ENCODE results near the gene LRP8. TPM values are rescaled to one million over a fixed set of nuclear protein-coding genes. Genes with fewer than 3 reads are reported as not detected.

LRP8 gene
- total and polyA plus RNA-seq, 2 experiments from 2014 or later, result 1.3 to 8.9 TPM

- peaks cover 14% of the 10 kb centered on the region for H3K4me1 ChIP-seq (ENCODE audit: insufficient read depth)
- no peak for TF ChIP-seq EZH2phosphoT487 (IDR thresholded peaks at IDR 0.05; ENCODE audit: insufficient read depth, low read depth)
- TF ChIP-seq EZH2 (IDR thresholded peaks at IDR 0.05; ENCODE audit: insufficient read depth, poor library complexity, severe bottlenecking), result no peak
- H3K27me3 ChIP-seq (replicated peaks; ENCODE audit: insufficient read depth), result no peaks in the 10 kb centered on the region
- no peaks in the 10 kb centered on the region for H3K9me2 ChIP-seq (ENCODE audit: insufficient read depth)
- H3K9ac ChIP-seq, result no peak overlapping the region
- WGBS, 2 experiments (ENCODE audit: low coverage in 1 of 2, low lambda C conversion rate in 2 of 2, missing lambda C conversion rate in 2 of 2), result 60% methylated on average over 3 of the region's 3 CpGs
- H3K27ac ChIP-seq, result no peak overlapping the region
- H3F3A ChIP-seq (ENCODE audit: insufficient read depth), result no peaks in the 10 kb centered on the region
- in situ Hi-C loops (cut with MboI), result no loop called here
- peak; percentile 18 for DNase-seq
- H3K79me2 ChIP-seq (ENCODE audit: insufficient read depth), result no peaks in the 10 kb centered on the region
- no peak overlapping the region for H2AFZ ChIP-seq
- H4K20me1 ChIP-seq (ENCODE audit: insufficient read depth), result no peaks in the 10 kb centered on the region
- no peaks in the 10 kb centered on the region for H3K36me3 ChIP-seq (ENCODE audit: low read depth)
- no peaks in the 10 kb centered on the region for H3K9me3 ChIP-seq (ENCODE audit: low read depth)
- H3K4me3 ChIP-seq, result no peak overlapping the region
- no peak overlapping the region for H3K4me2 ChIP-seq (ENCODE audit: unreplicated experiment)
These were observed 32.6 kb downstream of the LRP8 start for GRCh38 chr1:53295295-53295694.

- H4K20me1 ChIP-seq (ENCODE audit: insufficient read depth), result no peaks in the 10 kb centered on the region
These were observed 33.3 kb downstream of the LRP8 start for GRCh38 chr1:53294567-53294966.

GRCh38 chr1:53294061-53294460 lies 33.8 kb downstream of the LRP8 start:
- no peak overlapping the region for H3K4me3 ChIP-seq
- H3K27ac ChIP-seq, result no peak overlapping the region
- no peaks in the 10 kb centered on the region for H3K79me2 ChIP-seq (ENCODE audit: insufficient read depth)
- no peak overlapping the region for H3K4me2 ChIP-seq (ENCODE audit: unreplicated experiment)
- no peaks in the 10 kb centered on the region for H3K9me2 ChIP-seq (ENCODE audit: insufficient read depth)
- H2AFZ ChIP-seq, result no peak overlapping the region
- H3K27me3 ChIP-seq (replicated peaks; ENCODE audit: insufficient read depth), result no peaks in the 10 kb centered on the region
- H4K20me1 ChIP-seq (ENCODE audit: insufficient read depth), result no peaks in the 10 kb centered on the region
- DNase-seq, result no peak
- in situ Hi-C loops (cut with MboI), result no loop called here
- H3K9me3 ChIP-seq (ENCODE audit: low read depth), result no peaks in the 10 kb centered on the region
- H3K4me1 ChIP-seq (ENCODE audit: insufficient read depth), result peaks cover 14% of the 10 kb centered on the region
- H3K9ac ChIP-seq, result no peak overlapping the region
- H3K36me3 ChIP-seq (ENCODE audit: low read depth), result no peaks in the 10 kb centered on the region
- no peak for TF ChIP-seq EZH2 (IDR thresholded peaks at IDR 0.05; ENCODE audit: insufficient read depth, poor library complexity, severe bottlenecking)
- no peak for TF ChIP-seq EZH2phosphoT487 (IDR thresholded peaks at IDR 0.05; ENCODE audit: insufficient read depth, low read depth)
- H3F3A ChIP-seq (ENCODE audit: insufficient read depth), result no peaks in the 10 kb centered on the region
- WGBS, 2 experiments (ENCODE audit: low coverage in 1 of 2, low lambda C conversion rate in 2 of 2, missing lambda C conversion rate in 2 of 2), result 96 to 99% methylated on average over 3 of the region's 3 CpGs

More at GRCh38 chr1:53294567-53294966, 33.3 kb downstream of the LRP8 start:
- no peak for TF ChIP-seq EZH2 (IDR thresholded peaks at IDR 0.05; ENCODE audit: insufficient read depth, poor library complexity, severe bottlenecking)
- TF ChIP-seq EZH2phosphoT487 (IDR thresholded peaks at IDR 0.05; ENCODE audit: insufficient read depth, low read depth), result no peak
- no peak overlapping the region for H3K4me3 ChIP-seq
- H3K9me2 ChIP-seq (ENCODE audit: insufficient read depth), result no peaks in the 10 kb centered on the region
- H3K4me2 ChIP-seq (ENCODE audit: unreplicated experiment), result no peak overlapping the region
- DNase-seq, result peak; percentile 88
- H3K4me1 ChIP-seq (ENCODE audit: insufficient read depth), result peaks cover 14% of the 10 kb centered on the region
- H3F3A ChIP-seq (ENCODE audit: insufficient read depth), result no peaks in the 10 kb centered on the region
- no peaks in the 10 kb centered on the region for H3K27me3 ChIP-seq (replicated peaks; ENCODE audit: insufficient read depth)
- no peak overlapping the region for H2AFZ ChIP-seq
- no peaks in the 10 kb centered on the region for H3K9me3 ChIP-seq (ENCODE audit: low read depth)
- no peak overlapping the region for H3K9ac ChIP-seq
- H3K27ac ChIP-seq, result 0 out of 2 replicates have a peak overlapping the region, but pooled peaks have one; percentile 16
- no peaks in the 10 kb centered on the region for H3K36me3 ChIP-seq (ENCODE audit: low read depth)
- in situ Hi-C loops (cut with MboI), result no loop called here
- WGBS, 2 experiments (ENCODE audit: low coverage in 1 of 2, low lambda C conversion rate in 2 of 2, missing lambda C conversion rate in 2 of 2), result 42 to 52% methylated on average over 9 of the region's 9 CpGs
- no peaks in the 10 kb centered on the region for H3K79me2 ChIP-seq (ENCODE audit: insufficient read depth)

GRCh38 chr1:53293123-53293522 lies 34.7 kb downstream of the LRP8 start:
- Histone ChIP-seq H3K27me3 (replicated peaks; ENCODE audit: insufficient read depth) (no peaks in the 10 kb centered on the region), H3F3A (ENCODE audit: insufficient read depth) (no peaks in the 10 kb centered on the region), H4K20me1 (ENCODE audit: insufficient read depth) (no peaks in the 10 kb centered on the region), H3K4me2 (ENCODE audit: unreplicated experiment) (no peak overlapping the region), H3K4me1 (ENCODE audit: insufficient read depth) (peaks cover 14% of the 10 kb centered on the region), H3K4me3 (no peak overlapping the region), H3K9me2 (ENCODE audit: insufficient read depth) (no peaks in the 10 kb centered on the region), H3K9me3 (ENCODE audit: low read depth) (no peaks in the 10 kb centered on the region), H2AFZ (no peak overlapping the region), H3K9ac (no peak overlapping the region), H3K27ac (no peak overlapping the region), H3K36me3 (ENCODE audit: low read depth) (no peaks in the 10 kb centered on the region), H3K79me2 (ENCODE audit: insufficient read depth) (no peaks in the 10 kb centered on the region)
- in situ Hi-C loops (cut with MboI), result no loop called here
- peak; percentile 30 for DNase-seq
- TF ChIP-seq EZH2 (IDR thresholded peaks at IDR 0.05; ENCODE audit: insufficient read depth, poor library complexity, severe bottlenecking) (no peak), EZH2phosphoT487 (IDR thresholded peaks at IDR 0.05; ENCODE audit: insufficient read depth, low read depth) (no peak)
- 86 to 91% methylated on average over 2 of the region's 2 CpGs for WGBS, 2 experiments (ENCODE audit: low coverage in 1 of 2, low lambda C conversion rate in 2 of 2, missing lambda C conversion rate in 2 of 2)

- Histone ChIP-seq H3K4me1 (ENCODE audit: insufficient read depth) (peaks cover 14% of the 10 kb centered on the region), H3K79me2 (ENCODE audit: insufficient read depth) (no peaks in the 10 kb centered on the region), H3K4me3 (no peak overlapping the region), H3K4me2 (ENCODE audit: unreplicated experiment) (no peak overlapping the region), H3K36me3 (ENCODE audit: low read depth) (no peaks in the 10 kb centered on the region), H3K9ac (no peak overlapping the region), H3K9me3 (ENCODE audit: low read depth) (no peaks in the 10 kb centered on the region), H3K9me2 (ENCODE audit: insufficient read depth) (no peaks in the 10 kb centered on the region), H3K27ac (no peak overlapping the region), H3K27me3 (replicated peaks; ENCODE audit: insufficient read depth) (no peaks in the 10 kb centered on the region), H3F3A (ENCODE audit: insufficient read depth) (no peaks in the 10 kb centered on the region), H2AFZ (no peak overlapping the region), H4K20me1 (ENCODE audit: insufficient read depth) (no peaks in the 10 kb centered on the region)
- in situ Hi-C loops (cut with MboI), result no loop called here
- 82 to 94% methylated on average over 2 of the region's 2 CpGs for WGBS, 2 experiments (ENCODE audit: low coverage in 1 of 2, low lambda C conversion rate in 2 of 2, missing lambda C conversion rate in 2 of 2)
- TF ChIP-seq EZH2phosphoT487 (IDR thresholded peaks at IDR 0.05; ENCODE audit: insufficient read depth, low read depth), result no peak
- no peak for TF ChIP-seq EZH2 (IDR thresholded peaks at IDR 0.05; ENCODE audit: insufficient read depth, poor library complexity, severe bottlenecking)
- no peak for DNase-seq
These were observed 35.2 kb downstream of the LRP8 start for GRCh38 chr1:53292690-53293089.

All from GM23248 (cell line).